HEK293 (cell line): ENCODE measurements around the gene TRABD2A.

Experiments
- CTCF ChIP-seq: fragments of 450-650 bp; formaldehyde crosslinking; IDR thresholded peaks from 2 replicates; pipeline ENCODE4 v1.5.1; 2016; ENCODE audit warnings: missing biosample characterization, missing genetic modification characterization
- MEIS1 ChIP-seq: sonication (generic); formaldehyde crosslinking; IDR thresholded peaks from 2 replicates; pipeline ENCODE4 v1.8.1; 2022; ENCODE audit warnings: missing genetic modification reagents, mild to moderate bottlenecking, borderline replicate concordance
- ZBTB8A ChIP-seq: fragments of 450-650 bp; formaldehyde crosslinking; IDR thresholded peaks from 2 replicates; pipeline ENCODE4 v1.5.1; 2016; ENCODE audit warnings: missing biosample characterization, missing genetic modification characterization
- ZNF19 ChIP-seq: fragments of 450-650 bp; formaldehyde crosslinking; IDR thresholded peaks from 2 replicates; pipeline ENCODE4; 2016; ENCODE audit warnings: missing biosample characterization, missing genetic modification characterization, low read depth
- ZNF214 ChIP-seq: fragments of 450-650 bp; formaldehyde crosslinking; IDR thresholded peaks from 2 replicates; pipeline ENCODE4 v1.5.1; 2017; ENCODE audit warnings: missing biosample characterization, mild to moderate bottlenecking, missing genetic modification characterization, borderline replicate concordance
- ZNF398 ChIP-seq: fragments of 450-650 bp; formaldehyde crosslinking; IDR thresholded peaks from 2 replicates; pipeline ENCODE4 v1.5.1; 2017; ENCODE audit warnings: missing biosample characterization, missing genetic modification characterization
- ZNF600 ChIP-seq: fragments of 450-650 bp; formaldehyde crosslinking; IDR thresholded peaks from 2 replicates; pipeline ENCODE4 v1.5.1; 2016; ENCODE audit warnings: missing biosample characterization, missing genetic modification characterization
- ZNF677 ChIP-seq: fragments of 450-650 bp; IDR thresholded peaks from 2 replicates; pipeline ENCODE4 v1.5.0; 2018; ENCODE audit warnings: missing biosample characterization, mild to moderate bottlenecking, missing genetic modification characterization, moderate library complexity

- TF ChIP-seq CTCF (tag by site-specific recombination) (no peak), ZNF19 (tag by site-specific recombination) (no peak), ZNF214 (no peak), ZNF677 (tag by site-specific recombination) (no peak), ZBTB8A (tag by site-specific recombination) (no peak), ZNF600 (no peak), ZNF398 (tag by site-specific recombination) (no peak), MEIS1 (CRISPR knock-in tag) (no peak)
Observed at GRCh38 chr2:84918430-84918829, 37.5 kb upstream of the TRABD2A start.
